ENCODE data around the gene PAXX. TPM values are rescaled to one million over a fixed set of nuclear protein-coding genes. Genes with fewer than 3 reads are reported as not detected.

Gene PAXX
- total RNA-seq, 1 donor = 9.9 TPM

DNA sequence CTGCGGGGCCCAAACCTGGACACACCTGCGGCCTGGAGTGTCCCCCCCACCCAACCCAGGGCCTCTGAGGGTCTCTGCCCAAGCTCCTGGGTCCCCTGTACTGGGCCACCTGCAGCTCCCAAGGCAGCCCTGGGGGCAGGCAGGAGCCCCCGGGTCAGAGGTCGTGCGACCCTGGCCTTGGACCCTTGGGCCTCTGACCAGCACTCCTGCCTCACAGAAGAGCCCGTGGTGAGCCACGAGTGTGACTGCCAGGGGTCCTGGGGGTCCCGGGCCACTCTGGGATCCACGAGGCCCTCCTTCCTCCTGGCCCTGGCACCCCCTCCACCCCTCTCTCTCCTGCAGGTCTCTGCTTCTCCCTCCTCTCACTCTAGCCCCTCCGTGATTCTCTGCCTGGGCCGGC, 19.9 kb upstream of the PAXX start:
- DNase-seq (ENCODE audit: low read depth) = no peak
- H3K4me3 ChIP-seq (ENCODE audit: low read depth, low read length) = no peak overlapping the region
- no peak for TF ChIP-seq CTCF (IDR thresholded peaks at IDR 0.05; ENCODE audit: insufficient read depth, low read depth, low read length)

DNA sequence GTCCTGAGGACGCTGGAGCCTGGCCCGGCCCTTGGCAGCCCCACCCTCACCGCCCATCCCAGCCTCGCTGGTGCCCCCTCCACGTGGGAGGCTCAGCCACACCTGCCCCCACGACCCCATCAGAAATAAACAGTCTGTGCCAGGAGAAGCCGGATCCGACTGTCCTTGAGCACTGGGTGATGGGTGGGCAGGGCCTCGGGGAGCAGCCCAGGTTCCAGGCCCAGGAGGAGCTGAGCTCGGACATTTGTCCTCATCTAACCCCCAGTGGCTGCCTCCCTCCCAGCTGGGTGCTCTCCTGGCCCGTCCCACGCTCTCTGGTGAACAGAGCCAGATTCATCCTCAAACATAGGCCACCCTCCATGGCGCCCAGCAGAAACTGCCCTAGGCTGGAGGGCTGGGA, 19.5 kb upstream of the PAXX start:
- no peak for DNase-seq (ENCODE audit: low read depth)
- TF ChIP-seq CTCF (IDR thresholded peaks at IDR 0.05; ENCODE audit: insufficient read depth, low read depth, low read length) = no peak
- H3K4me3 ChIP-seq (ENCODE audit: low read depth, low read length) = no peak overlapping the region

DNA sequence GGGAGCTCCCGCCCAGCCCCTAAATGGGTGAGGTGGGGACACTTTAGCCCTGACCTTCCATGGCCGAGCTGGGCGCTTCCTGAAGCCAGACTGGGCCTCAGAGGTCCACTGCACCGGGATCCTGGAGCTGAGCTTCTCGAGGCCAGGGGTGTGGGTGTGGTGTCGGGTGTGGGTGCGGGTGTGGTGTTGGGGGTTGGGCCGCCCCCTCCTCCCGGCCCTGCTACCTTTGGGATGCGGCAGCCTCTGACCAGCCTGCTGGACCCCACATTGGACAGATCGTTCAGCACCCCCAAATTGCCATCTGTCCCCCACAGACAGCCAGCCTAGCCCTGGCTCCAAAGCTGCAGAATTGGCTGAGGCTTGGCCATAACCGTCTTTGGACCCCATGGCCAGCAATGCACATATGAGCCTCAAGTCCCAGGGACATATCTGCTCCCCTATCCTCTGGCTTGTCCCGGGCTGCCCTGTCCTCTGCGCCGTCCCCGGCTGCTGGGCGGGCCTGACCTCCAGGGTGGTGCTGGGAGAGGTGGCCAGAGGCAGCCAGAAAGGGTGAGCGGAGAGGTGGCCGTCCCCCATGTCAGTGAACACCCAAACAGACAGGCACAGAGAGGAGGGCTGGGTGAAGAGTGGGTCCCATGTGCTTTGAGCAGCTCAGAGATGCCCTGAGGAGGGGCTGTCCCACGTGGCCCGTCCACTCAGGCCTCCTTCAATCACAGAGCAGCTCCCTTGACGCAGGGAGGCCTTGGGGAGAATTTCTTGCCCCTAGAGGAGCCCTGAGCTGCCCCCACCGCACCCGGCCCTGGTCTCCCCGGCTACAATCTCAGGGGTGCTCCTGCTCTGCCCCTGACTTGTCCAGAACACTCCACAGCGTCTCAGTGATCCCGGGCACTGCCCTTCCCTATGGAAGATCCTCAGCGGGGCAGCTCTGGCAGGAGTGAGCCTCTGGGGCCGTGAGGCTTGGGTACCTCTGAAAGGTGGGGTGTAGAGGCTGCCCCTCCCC, 18.3 kb upstream of the PAXX start:
- no peak overlapping the region for H3K4me3 ChIP-seq (ENCODE audit: low read depth, low read length)
- no peak for TF ChIP-seq CTCF (IDR thresholded peaks at IDR 0.05; ENCODE audit: insufficient read depth, low read depth, low read length)
- DNase-seq (ENCODE audit: low read depth) = no peak

DNA sequence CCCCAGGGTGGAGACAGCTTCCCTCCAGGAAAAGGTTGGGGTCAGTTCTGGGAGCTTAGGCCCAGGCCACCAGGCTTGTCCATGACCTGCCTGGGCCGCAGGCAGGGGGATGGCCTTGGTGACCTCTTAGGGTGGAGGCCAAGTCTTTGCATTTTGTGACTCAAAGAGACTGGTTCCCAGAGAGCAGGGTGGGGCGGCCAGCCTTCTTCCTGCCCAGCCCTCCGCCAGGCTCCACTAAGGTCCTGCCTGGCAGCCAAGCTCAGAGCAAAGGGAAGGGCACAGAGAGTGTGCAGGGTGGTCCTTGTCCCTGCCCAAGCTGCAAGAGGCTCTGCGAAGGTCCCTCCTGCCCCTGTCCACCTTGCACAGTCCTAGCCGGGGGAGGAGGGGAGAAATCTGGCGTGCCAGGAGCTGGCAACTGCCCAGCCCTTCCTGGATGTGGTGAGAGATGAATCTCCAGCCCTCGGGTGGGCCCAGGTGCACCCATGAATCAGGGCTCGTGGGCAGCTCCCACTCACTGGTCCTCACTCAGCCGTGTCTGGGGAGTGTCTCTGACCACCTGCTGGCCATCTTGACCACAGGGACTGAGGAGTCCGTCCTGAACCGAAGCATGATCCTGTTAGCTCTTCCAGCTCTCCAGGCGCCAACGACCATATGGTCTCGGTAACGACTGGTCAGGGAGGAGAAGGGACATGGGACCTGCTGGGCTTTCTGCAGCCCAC, 17.2 kb upstream of the PAXX start:
- no peak overlapping the region for H3K4me3 ChIP-seq (ENCODE audit: low read depth, low read length)
- TF ChIP-seq CTCF (IDR thresholded peaks at IDR 0.05; ENCODE audit: insufficient read depth, low read depth, low read length) = no peak
- DNase-seq (ENCODE audit: low read depth) = no peak

GRCh38 chr9:136975644-136976043, 16.6 kb upstream of the PAXX start:
- peak; percentile 7 for TF ChIP-seq CTCF (IDR thresholded peaks at IDR 0.05; ENCODE audit: insufficient read depth, low read depth, low read length)
- no peak for DNase-seq (ENCODE audit: low read depth)
- no peak overlapping the region for H3K4me3 ChIP-seq (ENCODE audit: low read depth, low read length)

DNA sequence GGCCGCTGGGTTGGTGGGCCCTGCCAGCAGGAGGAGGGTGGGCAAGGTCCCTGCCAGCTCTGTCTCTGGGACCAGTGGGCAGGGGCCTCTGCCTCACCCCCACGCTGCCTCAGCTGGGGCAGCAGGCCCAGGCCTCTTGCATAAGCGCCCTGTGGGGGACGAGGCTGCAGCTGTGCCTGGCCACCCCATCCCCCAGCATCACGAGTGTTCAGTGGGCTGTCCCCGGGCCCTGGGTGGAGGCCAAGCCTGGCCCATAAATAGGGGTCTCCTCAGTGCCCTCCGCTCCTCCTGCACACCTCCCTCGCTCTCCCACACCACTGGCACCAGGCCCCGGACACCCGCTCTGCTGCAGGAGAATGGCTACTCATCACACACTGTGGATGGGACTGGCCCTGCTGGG, 15.0 kb upstream of the PAXX start, which contains the start of gene PTGDS:
TSS of gene PTGDS (plus strand) at position 282 of the 400 bp plus-strand sequence. CDS start at position 357, 75 bp downstream.
- peak; percentile 84 for DNase-seq (ENCODE audit: low read depth)
- H3K4me3 ChIP-seq (ENCODE audit: low read depth, low read length) = peak within 1 kb of the TSS; percentile 73
- TF ChIP-seq CTCF (IDR thresholded peaks at IDR 0.05; ENCODE audit: insufficient read depth, low read depth, low read length) = no peak

Measured in fibroblast of villous mesenchyme (primary cell).